ENCODE measurements around the gene TMEM145. TPM values are rescaled to one million over a fixed set of nuclear protein-coding genes. Genes with fewer than 3 reads are reported as not detected.
A peak's percentile ranks its signal among the peaks of the same experiment; 100 is the strongest.

The TMEM145 gene
- total RNA-seq, 1 donor from 2014 or later, result not detected

GRCh38 chr19:42355896-42356295, 42.8 kb downstream of the TMEM145 start:
- DNase-seq (ENCODE audit: low spot score) (no peak), ATAC-seq (no peak)

GRCh38 chr19:42356686-42357085, 43.6 kb downstream of the TMEM145 start:
- DNase-seq (ENCODE audit: low spot score), result no peak

GRCh38 chr19:42357290-42357689, 44.2 kb downstream of the TMEM145 start:
- ATAC-seq (no peak), DNase-seq (ENCODE audit: low spot score) (no peak)

More at GRCh38 chr19:42356686-42357085, 43.6 kb downstream of the TMEM145 start:
- no peak for ATAC-seq

GRCh38 chr19:42360787-42361544, 47.9 kb downstream of the TMEM145 start:
- ATAC-seq, result no peak
- no peak for DNase-seq (ENCODE audit: low spot score)

GRCh38 chr19:42361545-42361910, 48.4 kb downstream of the TMEM145 start:
- ATAC-seq (no peak), DNase-seq (ENCODE audit: low spot score) (no peak)

- ATAC-seq (no peak), DNase-seq (ENCODE audit: low spot score) (no peak)
Observed at GRCh38 chr19:42362342-42362741, 49.2 kb downstream of the TMEM145 start.

GRCh38 chr19:42362891-42363440, 49.9 kb downstream of the TMEM145 start:
- no peak for DNase-seq (ENCODE audit: low spot score)
- ATAC-seq, result no peak

GRCh38 chr19:42363614-42364346, 50.7 kb downstream of the TMEM145 start:
- ATAC-seq, result peak; percentile 30
- DNase-seq (ENCODE audit: low spot score), result no peak

- DNase-seq (ENCODE audit: low spot score) (no peak), ATAC-seq (no peak)
Observed at GRCh38 chr19:42366673-42367072, 53.6 kb downstream of the TMEM145 start.

GRCh38 chr19:42367929-42368328, 54.8 kb downstream of the TMEM145 start:
- no peak for DNase-seq (ENCODE audit: low spot score)
- ATAC-seq, result no peak

GRCh38 chr19:42368360-42368759, 55.3 kb downstream of the TMEM145 start:
- ATAC-seq, result no peak
- DNase-seq (ENCODE audit: low spot score), result no peak

GRCh38 chr19:42368765-42369164, 55.7 kb downstream of the TMEM145 start:
- no peak for ATAC-seq
- DNase-seq (ENCODE audit: low spot score), result no peak

- no peak for ATAC-seq
Observed at GRCh38 chr19:42369433-42370067, 56.4 kb downstream of the TMEM145 start.

GRCh38 chr19:42370068-42370520, 57.0 kb downstream of the TMEM145 start:
- DNase-seq (ENCODE audit: low spot score) (no peak), ATAC-seq (no peak)

More at GRCh38 chr19:42369433-42370067, 56.4 kb downstream of the TMEM145 start:
- no peak for DNase-seq (ENCODE audit: low spot score)

- no peak for DNase-seq (ENCODE audit: low spot score)
Observed at GRCh38 chr19:42370626-42371175, 57.6 kb downstream of the TMEM145 start.

More at GRCh38 chr19:42370626-42371175, 57.6 kb downstream of the TMEM145 start:
- no peak for ATAC-seq

Other genes starting within 250 kb of the TMEM145 start
- 0.25 TPM for gene GRIK5, start 243.1 kb upstream of the TMEM145 start, total RNA-seq
- 5.4 TPM for gene ZNF574, start 237.1 kb upstream of the TMEM145 start, total RNA-seq
- 0.83 TPM for gene POU2F2, start 180.9 kb upstream of the TMEM145 start, total RNA-seq
- gene DEDD2, start 95.6 kb upstream of the TMEM145 start, total RNA-seq, result 15.0 TPM
- gene ZNF526, start 93.0 kb upstream of the TMEM145 start, total RNA-seq, result 5.3 TPM
- gene GSK3A, start 70.7 kb upstream of the TMEM145 start, total RNA-seq, result 15.1 TPM
- 35.9 TPM for gene ERF, start 58.2 kb upstream of the TMEM145 start, total RNA-seq
- gene CIC, start 44.1 kb upstream of the TMEM145 start, total RNA-seq, result 25.2 TPM
- gene PRR19, start 11.2 kb upstream of the TMEM145 start, total RNA-seq, result 0.65 TPM
- 2.2 TPM for gene PAFAH1B3, start 10.7 kb upstream of the TMEM145 start, total RNA-seq
- 11.7 TPM for gene MEGF8, start 12.3 kb downstream of the TMEM145 start, total RNA-seq
- not detected for gene CNFN, start 77.0 kb downstream of the TMEM145 start, total RNA-seq
- 0.83 TPM for gene LIPE, start 114.1 kb downstream of the TMEM145 start, total RNA-seq
- gene CXCL17, start 129.6 kb downstream of the TMEM145 start, total RNA-seq, result not detected
- 27.0 TPM for gene CEACAM1, start 215.2 kb downstream of the TMEM145 start, total RNA-seq